Mucosa of stomach (tissue), 1 donor: ENCODE data around the gene SH2D3C.

Experiments used
- H3K27me3 ChIP-seq: one replicate; pipeline ENCODE4 v1.7.0; 2013; ENCODE audit warnings: mild to moderate bottlenecking, low read length; ENCODE audit not compliant: control insufficient read depth, insufficient read depth
- H3K36me3 ChIP-seq: one replicate; pipeline ENCODE4 v1.7.0; 2013; ENCODE audit warnings: low read length; ENCODE audit not compliant: control insufficient read depth, insufficient read depth
- H3K4me1 ChIP-seq: one replicate; pipeline ENCODE4 v1.7.0; 2013; ENCODE audit warnings: mild to moderate bottlenecking, low read length; ENCODE audit not compliant: control insufficient read depth, insufficient read depth
- H3K4me3 ChIP-seq: one replicate; pipeline ENCODE4 v1.7.0; 2013; ENCODE audit warnings: low read length
- H3K9ac ChIP-seq: one replicate; pipeline ENCODE4 v1.7.0; 2013; ENCODE audit warnings: mild to moderate bottlenecking, low read length, moderate library complexity
- H3K9me3 ChIP-seq: one replicate; pipeline ENCODE4 v1.7.0; 2013; ENCODE audit warnings: mild to moderate bottlenecking, low read length, moderate library complexity; ENCODE audit not compliant: control insufficient read depth
- donor health status: Pancreatic carcinoma.

SH2D3C gene, protein sequence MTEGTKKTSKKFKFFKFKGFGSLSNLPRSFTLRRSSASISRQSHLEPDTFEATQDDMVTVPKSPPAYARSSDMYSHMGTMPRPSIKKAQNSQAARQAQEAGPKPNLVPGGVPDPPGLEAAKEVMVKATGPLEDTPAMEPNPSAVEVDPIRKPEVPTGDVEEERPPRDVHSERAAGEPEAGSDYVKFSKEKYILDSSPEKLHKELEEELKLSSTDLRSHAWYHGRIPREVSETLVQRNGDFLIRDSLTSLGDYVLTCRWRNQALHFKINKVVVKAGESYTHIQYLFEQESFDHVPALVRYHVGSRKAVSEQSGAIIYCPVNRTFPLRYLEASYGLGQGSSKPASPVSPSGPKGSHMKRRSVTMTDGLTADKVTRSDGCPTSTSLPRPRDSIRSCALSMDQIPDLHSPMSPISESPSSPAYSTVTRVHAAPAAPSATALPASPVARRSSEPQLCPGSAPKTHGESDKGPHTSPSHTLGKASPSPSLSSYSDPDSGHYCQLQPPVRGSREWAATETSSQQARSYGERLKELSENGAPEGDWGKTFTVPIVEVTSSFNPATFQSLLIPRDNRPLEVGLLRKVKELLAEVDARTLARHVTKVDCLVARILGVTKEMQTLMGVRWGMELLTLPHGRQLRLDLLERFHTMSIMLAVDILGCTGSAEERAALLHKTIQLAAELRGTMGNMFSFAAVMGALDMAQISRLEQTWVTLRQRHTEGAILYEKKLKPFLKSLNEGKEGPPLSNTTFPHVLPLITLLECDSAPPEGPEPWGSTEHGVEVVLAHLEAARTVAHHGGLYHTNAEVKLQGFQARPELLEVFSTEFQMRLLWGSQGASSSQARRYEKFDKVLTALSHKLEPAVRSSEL

DNA sequence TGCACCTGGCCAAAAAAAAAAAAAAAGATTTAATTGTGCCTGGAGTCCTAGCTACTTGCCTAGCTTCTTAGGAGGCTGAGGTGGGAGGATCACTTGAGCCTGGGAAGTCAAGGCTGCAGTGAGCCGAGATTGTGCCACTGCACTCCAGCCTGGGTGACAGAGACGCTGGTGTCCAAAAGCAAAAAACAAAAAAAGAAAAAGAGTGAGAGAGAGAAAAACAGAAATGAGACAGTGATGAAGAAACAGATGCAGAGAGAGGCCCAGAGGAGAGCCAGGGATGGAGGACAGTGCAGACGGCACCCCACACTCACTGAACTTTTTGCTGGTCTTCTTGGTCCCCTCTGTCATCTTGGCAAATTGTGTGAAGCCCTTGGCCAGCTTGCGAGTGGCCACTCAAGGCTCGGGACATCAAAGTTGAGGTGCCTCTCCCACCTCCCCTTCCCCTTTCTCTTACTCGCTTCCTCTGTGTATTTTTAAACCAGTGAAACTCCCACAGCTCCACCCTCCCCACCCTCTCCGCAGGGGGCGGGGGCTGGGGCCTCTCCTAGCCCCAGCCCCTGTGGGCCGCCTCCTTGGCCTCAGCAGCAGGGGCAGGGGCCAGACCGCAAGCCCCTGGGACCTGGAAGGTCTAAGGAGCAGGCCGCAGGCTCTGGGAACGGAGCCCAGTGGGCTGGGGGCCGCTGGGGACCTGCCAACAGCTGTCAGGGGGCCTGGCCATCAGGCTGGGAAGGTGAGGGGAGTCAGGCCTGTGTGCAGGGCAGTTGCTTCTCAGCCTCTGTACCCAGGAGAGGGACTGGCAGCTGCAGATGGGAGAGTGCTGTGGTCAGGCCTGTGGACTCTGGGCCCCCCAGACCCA is at the start of gene SH2D3C:
Gene SH2D3C (minus strand): TSS at position 387 of the 856 bp plus-strand sequence. CDS start 39 bp downstream, at position 348.
- H3K9ac ChIP-seq, result no peak within 1 kb of the TSS

DNA sequence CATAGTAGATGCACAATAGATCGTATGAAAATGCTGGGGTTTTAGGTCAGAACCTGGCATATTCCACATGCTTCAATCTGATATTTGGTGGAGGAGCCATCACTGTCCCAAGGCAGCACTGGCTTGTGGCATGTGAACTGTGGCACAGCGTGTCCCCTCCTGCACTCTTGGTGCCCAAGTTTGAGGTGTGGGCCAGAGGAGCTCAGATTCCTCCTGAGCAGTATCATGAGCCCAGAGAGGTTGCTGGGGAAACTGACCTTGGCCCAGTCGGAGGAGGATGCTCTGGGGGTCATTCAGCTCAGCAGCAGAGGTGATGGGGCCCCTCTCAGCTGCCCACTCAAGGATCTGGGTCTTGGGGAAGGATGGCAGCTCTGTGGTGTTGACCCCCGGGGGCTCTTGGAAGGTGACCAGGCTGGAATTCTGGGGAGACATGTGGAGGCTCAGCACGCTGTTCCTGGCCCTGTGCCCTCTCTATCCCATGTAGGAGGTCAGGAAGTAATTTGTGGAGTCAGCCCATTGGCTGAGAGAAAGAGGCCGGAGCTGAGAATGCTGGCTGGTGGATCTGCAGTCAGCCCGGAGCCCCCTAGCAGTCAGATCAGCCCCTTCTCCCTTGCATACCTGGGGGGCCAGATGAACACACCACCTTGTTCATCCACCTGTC is 47.9 kb upstream of the SH2D3C start:
- Histone ChIP-seq H3K9ac (no peak overlapping the region), H3K36me3 (no peaks in the 10 kb centered on the region), H3K4me3 (no peak overlapping the region), H3K27me3 (peaks cover 16% of the 10 kb centered on the region), H3K9me3 (no peaks in the 10 kb centered on the region), H3K4me1 (peaks cover 11% of the 10 kb centered on the region)

More for the DNA sequence above, at the start of gene SH2D3C:
- no peaks in the 10 kb centered on the region for H3K9me3 ChIP-seq
- peaks cover 4% of the 10 kb centered on the region for H3K4me1 ChIP-seq
- H3K4me3 ChIP-seq, result no peak within 1 kb of the TSS
- no peaks in the 10 kb centered on the region for H3K27me3 ChIP-seq
- no peaks in the 10 kb centered on the region for H3K36me3 ChIP-seq

DNA sequence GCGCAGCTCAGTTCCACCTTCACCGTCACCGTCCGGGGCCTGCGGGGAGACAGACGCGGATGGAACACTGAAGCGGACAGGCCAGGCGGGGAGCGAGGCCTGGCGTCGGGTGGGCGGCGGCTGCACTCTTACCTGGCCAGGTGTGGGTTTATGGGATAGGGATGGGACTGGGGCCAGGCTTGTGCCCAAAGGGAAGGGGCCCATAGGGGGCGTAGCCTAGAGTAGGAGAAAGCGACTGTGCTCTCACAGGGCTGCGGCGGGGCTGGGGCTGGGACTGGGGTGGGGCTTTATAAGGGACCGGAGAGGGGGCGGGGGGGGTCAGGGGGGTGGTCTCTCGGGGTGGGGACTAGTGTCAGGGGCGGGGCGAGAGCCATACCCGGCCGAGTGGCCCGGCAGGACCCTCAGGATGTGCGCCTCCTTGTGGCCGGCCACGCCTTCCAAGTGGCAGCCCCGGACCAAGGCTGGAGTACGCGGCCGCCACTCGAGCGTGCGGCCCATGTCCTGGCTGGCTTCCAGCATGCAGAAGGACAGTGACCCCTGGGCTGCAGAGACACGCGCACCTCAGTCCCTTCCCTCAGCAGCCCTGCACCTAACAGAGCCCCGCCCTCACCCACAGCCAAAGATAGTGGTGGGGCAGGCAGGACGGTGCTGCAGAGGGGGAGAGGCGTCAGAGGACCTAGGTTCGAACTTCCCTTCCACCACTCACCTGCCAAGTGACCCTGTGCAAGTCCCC is 47.0 kb upstream of the SH2D3C start:
- Histone ChIP-seq H3K36me3 (no peaks in the 10 kb centered on the region), H3K9me3 (no peaks in the 10 kb centered on the region), H3K9ac (no peak overlapping the region), H3K4me3 (no peak overlapping the region), H3K27me3 (peaks cover 16% of the 10 kb centered on the region), H3K4me1 (peaks cover 11% of the 10 kb centered on the region)

DNA sequence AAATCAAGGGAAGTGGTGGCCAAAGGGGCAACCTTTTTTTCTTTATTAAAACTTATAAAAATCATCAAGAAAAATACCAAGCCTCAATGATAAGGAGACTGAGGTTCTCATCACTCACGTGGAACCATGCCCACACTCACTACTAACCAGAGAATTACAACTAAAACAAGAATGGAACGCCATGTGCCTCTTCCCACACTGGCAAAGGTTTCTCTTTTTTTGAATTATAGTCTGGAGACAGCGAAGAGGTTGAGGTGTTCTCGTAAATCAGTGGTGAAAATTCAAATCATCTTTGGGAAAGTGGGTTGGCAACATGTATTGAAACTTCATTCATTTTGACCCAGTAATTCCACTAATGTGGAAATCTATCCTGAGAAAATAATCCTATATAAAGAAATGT is 43.6 kb upstream of the SH2D3C start:
- no peak overlapping the region for H3K4me3 ChIP-seq
- H3K36me3 ChIP-seq, result no peaks in the 10 kb centered on the region
- no peaks in the 10 kb centered on the region for H3K4me1 ChIP-seq
- H3K9ac ChIP-seq, result no peak overlapping the region
- peaks cover 11% of the 10 kb centered on the region for H3K27me3 ChIP-seq
- no peaks in the 10 kb centered on the region for H3K9me3 ChIP-seq

DNA sequence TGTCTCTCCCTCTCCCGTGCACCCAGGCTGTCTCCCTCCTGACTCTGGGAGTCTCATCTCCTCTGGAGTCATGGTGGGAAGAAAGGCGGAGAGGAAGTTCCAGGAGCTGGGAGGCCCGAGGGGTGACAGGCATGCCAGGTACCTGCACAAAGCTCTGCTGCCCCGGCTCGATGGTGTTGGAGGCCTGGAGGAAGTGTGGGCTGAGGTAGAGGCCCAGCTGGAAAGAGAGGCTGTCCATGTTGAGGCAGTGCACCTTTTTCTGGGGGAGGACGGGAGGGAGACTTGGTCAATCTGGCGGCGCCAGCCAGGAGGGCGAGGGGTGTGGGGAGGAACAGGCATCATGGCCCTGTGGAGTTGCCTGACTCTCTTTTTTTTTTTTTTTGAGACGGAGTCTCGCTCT is 40.1 kb upstream of the SH2D3C start:
- H3K36me3 ChIP-seq, result peaks cover 5% of the 10 kb centered on the region
- no peak overlapping the region for H3K9ac ChIP-seq
- H3K9me3 ChIP-seq, result no peaks in the 10 kb centered on the region
- no peaks in the 10 kb centered on the region for H3K4me1 ChIP-seq
- no peaks in the 10 kb centered on the region for H3K27me3 ChIP-seq
- H3K4me3 ChIP-seq, result no peak overlapping the region

DNA sequence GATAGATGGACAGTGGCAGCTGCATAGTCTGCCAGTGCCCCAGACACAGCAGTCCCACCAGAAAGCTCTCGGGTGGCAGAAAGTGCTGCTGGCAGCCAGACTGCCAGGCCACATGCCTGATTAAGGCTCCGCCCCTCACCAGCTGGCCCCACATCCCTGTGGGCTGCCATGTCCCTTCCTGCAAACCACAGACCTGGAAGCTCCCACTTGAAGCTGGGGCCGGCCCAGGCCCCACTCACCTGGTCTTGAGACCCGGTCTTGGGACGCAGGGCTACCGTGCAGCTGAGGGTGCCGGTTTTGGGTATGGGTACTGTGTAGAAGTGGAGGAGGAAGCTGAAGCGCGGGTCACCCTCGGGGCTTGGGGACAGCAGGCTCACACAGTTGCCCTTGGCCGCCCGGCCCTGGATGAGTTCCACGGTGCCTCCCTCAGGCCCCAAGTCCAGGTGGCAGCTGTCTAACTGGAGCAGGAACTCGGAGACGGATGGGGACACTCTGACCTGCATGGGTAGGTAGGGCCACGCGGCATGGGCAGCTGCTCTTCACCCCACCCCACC is 39.5 kb upstream of the SH2D3C start:
- Histone ChIP-seq H3K4me3 (no peak overlapping the region), H3K27me3 (no peaks in the 10 kb centered on the region), H3K4me1 (no peaks in the 10 kb centered on the region), H3K36me3 (peaks cover 5% of the 10 kb centered on the region), H3K9ac (no peak overlapping the region), H3K9me3 (no peaks in the 10 kb centered on the region)

DNA sequence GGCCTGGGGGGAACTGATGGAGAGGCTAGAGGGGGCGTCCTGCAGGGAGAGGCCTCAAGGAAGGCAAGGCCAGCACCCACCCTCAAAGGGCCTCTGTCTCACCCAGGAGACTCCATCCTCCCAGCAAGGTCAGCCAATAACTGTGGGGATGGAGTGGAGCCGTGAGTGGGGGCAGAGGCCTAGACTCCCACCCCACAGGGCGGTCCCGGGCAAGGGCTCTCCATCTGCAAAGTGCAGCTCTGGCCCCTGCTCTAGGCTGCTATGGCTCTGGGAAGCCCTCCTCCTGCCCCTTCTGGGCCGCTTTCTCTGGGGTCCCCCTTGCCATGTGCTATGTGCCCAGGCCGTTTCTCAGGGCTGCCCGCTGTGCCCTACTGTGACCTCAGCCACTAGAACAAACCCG is 38.3 kb upstream of the SH2D3C start:
- Histone ChIP-seq H3K36me3 (peaks cover 5% of the 10 kb centered on the region), H3K27me3 (no peaks in the 10 kb centered on the region), H3K9ac (no peak overlapping the region), H3K4me3 (no peak overlapping the region), H3K9me3 (no peaks in the 10 kb centered on the region), H3K4me1 (no peaks in the 10 kb centered on the region)

DNA sequence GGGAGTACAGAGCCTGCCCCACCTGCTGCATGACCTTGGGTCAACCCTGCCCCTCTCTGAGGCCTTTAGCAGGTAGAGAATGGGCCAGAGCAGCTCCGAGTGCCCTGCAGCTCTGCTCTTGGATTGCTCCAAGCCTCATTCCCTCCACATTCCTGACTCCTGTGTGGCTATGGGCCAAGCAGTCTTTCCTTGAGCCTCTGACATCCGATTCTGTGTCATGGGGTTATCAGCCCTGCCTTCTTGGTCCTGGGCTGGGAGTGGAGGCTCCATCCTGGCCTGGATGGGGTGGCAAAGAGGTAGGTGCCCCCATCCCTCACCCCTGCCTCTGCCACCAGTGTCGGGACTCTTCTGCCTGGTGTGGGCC is 37.9 kb upstream of the SH2D3C start:
- no peaks in the 10 kb centered on the region for H3K4me1 ChIP-seq
- H3K27me3 ChIP-seq, result no peaks in the 10 kb centered on the region
- H3K9ac ChIP-seq, result no peak overlapping the region
- no peaks in the 10 kb centered on the region for H3K9me3 ChIP-seq
- no peak overlapping the region for H3K4me3 ChIP-seq
- peaks cover 5% of the 10 kb centered on the region for H3K36me3 ChIP-seq

DNA sequence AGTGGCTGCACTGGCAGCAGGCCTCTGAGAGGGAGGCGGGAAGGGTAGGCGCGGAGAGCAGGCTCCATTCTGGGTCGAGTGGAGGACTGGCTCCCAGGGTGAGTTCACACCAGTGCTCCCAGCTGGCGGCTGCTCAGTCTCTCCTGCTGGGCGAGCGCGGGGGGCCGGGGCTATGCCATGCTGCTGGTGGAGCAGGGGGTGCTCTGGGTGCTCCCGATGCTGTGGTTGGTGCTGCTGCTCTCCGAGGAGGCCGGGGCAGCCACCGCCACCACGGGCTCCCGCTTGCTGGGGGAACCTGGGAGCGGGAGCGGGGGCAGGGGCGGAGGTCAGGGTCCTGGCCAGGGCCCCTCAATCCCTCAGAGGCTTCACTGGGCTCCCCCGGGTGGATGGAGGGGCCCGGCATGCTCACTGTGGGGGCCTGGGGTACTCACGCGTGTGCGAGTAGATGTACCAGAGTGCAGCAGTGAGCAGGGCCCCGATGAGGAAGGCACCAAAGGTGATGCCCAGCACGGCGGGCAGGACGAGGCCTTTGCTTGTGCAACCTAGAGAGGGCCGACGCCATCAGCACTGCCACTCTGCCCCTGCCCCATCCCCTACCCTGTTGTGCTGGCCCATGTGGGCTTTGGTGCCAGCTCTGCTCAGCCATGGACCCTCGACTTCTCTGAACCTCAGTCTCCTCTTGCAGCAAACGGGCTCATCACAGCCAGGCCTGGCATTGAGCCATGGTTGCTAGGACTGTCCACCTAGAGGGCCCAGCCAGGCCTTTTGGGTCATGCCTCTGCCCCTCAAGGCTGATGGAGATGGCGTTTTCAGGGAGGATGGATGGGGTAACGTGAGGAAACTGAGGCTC is 37.3 kb upstream of the SH2D3C start:
- H3K9ac ChIP-seq, result no peak overlapping the region
- peaks cover 5% of the 10 kb centered on the region for H3K36me3 ChIP-seq
- no peak overlapping the region for H3K4me3 ChIP-seq
- H3K4me1 ChIP-seq, result no peaks in the 10 kb centered on the region
- no peaks in the 10 kb centered on the region for H3K9me3 ChIP-seq
- no peaks in the 10 kb centered on the region for H3K27me3 ChIP-seq
